ENCODE measurements around the gene FJX1.

- no peak for TF ChIP-seq CTCF (IDR thresholded peaks at IDR 0.05)
- no peak for TF ChIP-seq POLR2A (IDR thresholded peaks at IDR 0.05)
Measured at GRCh38 chr11:35655856-35656255, 37.6 kb downstream of the FJX1 start.

All from Peyer's patch (tissue), 4 donors.